NCI-H2107 (cell line): Measurements from ENCODE around the gene CXorf51B.
"Not testable (repeated sequence)": the region's sequence is repeated elsewhere in the genome, so short reads cannot be mapped to it uniquely, and the experiment has no call there.

Experiments used
- DNase-seq: peaks from one replicate; lab custom pipeline; 2025; lab: John Stamatoyannopoulos, UW

CXorf51B gene

DNA sequence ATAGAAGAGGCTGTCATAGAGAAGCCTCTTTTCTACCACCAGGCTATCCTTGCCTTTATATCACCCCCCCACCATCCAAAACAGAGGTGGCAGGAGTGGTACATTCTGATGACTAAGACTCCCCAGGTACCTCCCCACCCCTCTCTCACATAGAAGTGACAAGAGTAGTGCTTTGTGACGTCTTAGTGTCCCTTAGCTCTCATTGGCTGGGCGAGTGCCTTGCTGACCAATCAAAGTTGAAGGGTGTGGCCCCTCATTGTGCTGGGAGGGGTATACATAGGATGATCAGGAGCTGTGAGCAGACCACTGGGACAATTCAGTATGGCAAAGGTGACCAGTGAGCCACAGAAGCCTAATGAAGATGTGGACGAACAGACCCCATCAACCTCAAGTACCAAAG, at the start of gene CXorf51B:
Gene CXorf51B (plus strand): TSS at position 301 of the 400 bp plus-strand sequence. CDS start 21 bp downstream, at position 322.
- DNase-seq: not testable (repeated sequence)

DNA sequence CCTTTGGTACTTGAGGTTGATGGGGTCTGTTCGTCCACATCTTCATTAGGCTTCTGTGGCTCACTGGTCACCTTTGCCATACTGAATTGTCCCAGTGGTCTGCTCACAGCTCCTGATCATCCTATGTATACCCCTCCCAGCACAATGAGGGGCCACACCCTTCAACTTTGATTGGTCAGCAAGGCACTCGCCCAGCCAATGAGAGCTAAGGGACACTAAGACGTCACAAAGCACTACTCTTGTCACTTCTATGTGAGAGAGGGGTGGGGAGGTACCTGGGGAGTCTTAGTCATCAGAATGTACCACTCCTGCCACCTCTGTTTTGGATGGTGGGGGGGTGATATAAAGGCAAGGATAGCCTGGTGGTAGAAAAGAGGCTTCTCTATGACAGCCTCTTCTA, 5.1 kb downstream of the CXorf51B start, which contains the start of gene CXorf51A:
Gene CXorf51A (minus strand): TSS at position 101 of the 400 bp plus-strand sequence. CDS start 21 bp downstream, at position 80.
- not testable (repeated sequence) for DNase-seq

DNA sequence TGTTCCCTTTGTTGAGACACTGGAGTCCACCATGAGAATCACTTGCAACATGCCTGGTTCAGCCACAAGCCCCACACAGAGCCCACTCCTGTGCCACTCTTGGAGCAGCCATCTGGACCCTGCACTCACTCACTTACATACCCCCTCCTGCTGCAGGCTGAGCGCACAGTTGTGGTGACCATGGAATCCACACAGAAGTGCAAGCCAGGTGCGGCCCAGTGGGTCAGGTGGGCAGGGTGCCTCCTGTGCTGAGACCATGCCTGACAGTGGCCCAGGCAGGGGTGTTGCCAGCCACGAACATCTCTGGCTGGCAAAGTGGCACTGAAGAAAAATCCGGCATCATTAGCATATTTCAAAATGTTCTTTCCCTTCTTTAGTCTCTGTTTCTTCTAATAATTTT, 22.4 kb downstream of the CXorf51B start:
- DNase-seq: no peak

DNA sequence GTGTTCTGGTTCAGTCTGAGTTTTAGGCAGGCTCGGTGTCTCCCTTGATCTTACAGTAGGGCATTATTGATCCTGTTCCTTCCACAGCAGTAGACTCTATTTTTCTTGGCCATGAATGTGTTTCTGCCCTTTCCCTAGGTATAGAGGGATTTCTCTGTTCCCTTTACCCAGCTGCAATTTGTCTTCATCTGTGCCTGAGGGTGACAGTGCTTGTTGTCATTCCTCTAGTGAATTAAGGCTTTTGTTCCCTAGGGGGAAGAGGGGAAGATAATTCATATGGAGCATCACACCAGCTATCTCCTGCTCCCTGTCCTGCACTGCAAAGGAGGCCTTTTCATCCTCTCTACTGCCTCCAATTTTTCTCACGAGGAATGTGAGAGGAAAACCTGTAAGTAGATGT, 44.7 kb downstream of the CXorf51B start:
- no peak for DNase-seq
